PC-9 (cell line): ENCODE results near the gene ASPDH. TPM values are rescaled to one million over a fixed set of nuclear protein-coding genes. Genes with fewer than 3 reads are reported as not detected.

Source experiments
- BruUV-seq: library from RNA; stranded (reverse); fragments of 400-500 nt; replicated peaks from 2 replicates; lab custom pipeline; 2021; lab: Mats Ljungman, UMichigan
- CTCF ChIA-PET: fragments of 300-600 bp; sonication (Branson Sonifier 250); formaldehyde crosslinking; loops from one replicate; lab custom pipeline; 2022; ENCODE audit warnings: antibody characterized with exemption; lab: Charles Lee
- POLR2A ChIA-PET: fragments of 300-600 bp; sonication (Branson Sonifier 250); formaldehyde crosslinking; loops from one replicate; lab custom pipeline; 2022; ENCODE audit warnings: antibody characterized with exemption; ENCODE audit not compliant: unreplicated experiment; lab: Charles Lee
- DNase-seq, 2 experiments: peaks; one replicate each; pipeline versions ENCODE4 v3.0.0 to v3.0.0-alpha.2; 2015 to 2022; ENCODE audit warnings: mixed read lengths in 1 of 2
- H2AFZ ChIP-seq: fragments of 200-600 bp; sonication (generic); 2 replicates; pipeline ENCODE4 v1.8.1; 2017; ENCODE audit warnings: antibody characterized with exemption
- H3F3A ChIP-seq: fragments of 200-600 bp; sonication (generic); 2 replicates; pipeline ENCODE4 v1.8.1; 2017; ENCODE audit warnings: antibody characterized with exemption, mild to moderate bottlenecking, low read depth; ENCODE audit not compliant: insufficient read depth
- H3K27ac ChIP-seq: fragments of 200-600 bp; sonication (generic); 2 replicates; pipeline ENCODE4 v1.6.1; 2016; ENCODE audit warnings: mixed run types
- H3K27me3 ChIP-seq: fragments of 200-600 bp; sonication (generic); 2 replicates; pipeline ENCODE4 v1.6.1; 2016; ENCODE audit warnings: low read depth, mixed run types; ENCODE audit not compliant: insufficient read depth
- H3K36me3 ChIP-seq: fragments of 200-600 bp; sonication (generic); 2 replicates; pipeline ENCODE4 v1.6.1; 2016; ENCODE audit warnings: low read depth, mixed run types
- H3K4me1 ChIP-seq: fragments of 200-600 bp; sonication (generic); replicated peaks from 2 replicates; pipeline ENCODE4 v1.6.1; 2016; ENCODE audit warnings: mixed run types; ENCODE audit not compliant: insufficient read depth
- H3K4me2 ChIP-seq: fragments of 200-600 bp; sonication (generic); 2 replicates; pipeline ENCODE4 v1.6.1; 2017; ENCODE audit warnings: mixed run types
- H3K4me3 ChIP-seq: fragments of 200-600 bp; sonication (generic); 2 replicates; pipeline ENCODE4 v1.6.1; 2016; ENCODE audit warnings: mixed run types
- H3K79me2 ChIP-seq: fragments of 200-600 bp; sonication (generic); 2 replicates; pipeline ENCODE4 v1.6.1; 2017; ENCODE audit warnings: low read depth, mixed run types
- H3K9me2 ChIP-seq: fragments of 200-600 bp; sonication (generic); 2 replicates; pipeline ENCODE4 v1.8.1; 2017; ENCODE audit warnings: mild to moderate bottlenecking; ENCODE audit not compliant: insufficient read depth
- H3K9me3 ChIP-seq: fragments of 200-600 bp; sonication (generic); 2 replicates; pipeline ENCODE4 v1.8.1; 2016; ENCODE audit warnings: low read depth; ENCODE audit not compliant: insufficient read depth
- H4K20me1 ChIP-seq: fragments of 200-600 bp; sonication (generic); 2 replicates; pipeline ENCODE4 v1.8.1; 2017; ENCODE audit not compliant: insufficient read depth
- CTCF ChIP-seq: fragments of 200-600 bp; sonication (generic); conservative IDR thresholded peaks from 2 replicates; pipeline ENCODE4 v1.6.1; 2017; ENCODE audit warnings: mixed run types, antibody characterized with exemption, mild to moderate bottlenecking, moderate library complexity
- EZH2 ChIP-seq: fragments of 200-600 bp; sonication (generic); IDR thresholded peaks from 2 replicates; pipeline ENCODE4 v1.8.0; 2017; ENCODE audit warnings: antibody characterized with exemption, low read depth
- intact Hi-C: fragments of 100-400 bp; cut with micrococcal nuclease; formaldehyde crosslinking; loops from one replicate; pipeline ENCODE4 v1.10.0; 2022; ENCODE audit not compliant: unreplicated experiment
- total RNA-seq: library from RNA; stranded (reverse); gene quantifications from 2 replicates; pipeline ENCODE4 v1.2.3, GENCODE V29; 2021

Gene ASPDH
- total RNA-seq, 1 experiment from 2014 or later = not detected

- H3K9me3 ChIP-seq = no peaks in the 10 kb centered on the region
- TF ChIP-seq CTCF = no peak
- TF ChIP-seq EZH2 = no peak
- no peak overlapping the region for H3K27ac ChIP-seq
- no peaks in the 10 kb centered on the region for H3K4me1 ChIP-seq
- CTCF ChIA-PET = no interaction called here
- intact Hi-C loops = no loop called here
- BruUV-seq = no TSS peak
- H3K79me2 ChIP-seq = no peaks in the 10 kb centered on the region
- no peaks in the 10 kb centered on the region for H3K27me3 ChIP-seq
- H2AFZ ChIP-seq = no peak overlapping the region
- H4K20me1 ChIP-seq = no peaks in the 10 kb centered on the region
- POLR2A ChIA-PET = no interaction called here
- H3F3A ChIP-seq = no peaks in the 10 kb centered on the region
- H3K4me3 ChIP-seq = no peak overlapping the region
- no peaks in the 10 kb centered on the region for H3K9me2 ChIP-seq
- no peak for DNase-seq
- no peaks in the 10 kb centered on the region for H3K36me3 ChIP-seq
- H3K4me2 ChIP-seq = no peak overlapping the region
These were observed 11.9 kb downstream of the ASPDH start for GRCh38 chr19:50501568-50502475.

GRCh38 chr19:50501186-50501567, 12.5 kb downstream of the ASPDH start:
- intact Hi-C loops = no loop called here
- no peaks in the 10 kb centered on the region for H3K9me2 ChIP-seq
- no peaks in the 10 kb centered on the region for H3K9me3 ChIP-seq
- no peak overlapping the region for H3K4me2 ChIP-seq
- no peak overlapping the region for H3K4me3 ChIP-seq
- ChIA-PET POLR2A (no interaction called here), CTCF (no interaction called here)
- no peak for TF ChIP-seq CTCF
- no peak for TF ChIP-seq EZH2
- no peak overlapping the region for H2AFZ ChIP-seq
- no TSS peak for BruUV-seq
- no peaks in the 10 kb centered on the region for H3K4me1 ChIP-seq
- H4K20me1 ChIP-seq = no peaks in the 10 kb centered on the region
- H3F3A ChIP-seq = no peaks in the 10 kb centered on the region
- no peak for DNase-seq
- no peaks in the 10 kb centered on the region for H3K79me2 ChIP-seq
- H3K27me3 ChIP-seq = no peaks in the 10 kb centered on the region
- no peaks in the 10 kb centered on the region for H3K36me3 ChIP-seq
- H3K27ac ChIP-seq = no peak overlapping the region

- Histone ChIP-seq H3K4me1 (no peaks in the 10 kb centered on the region), H3K27ac (no peak overlapping the region), H3K9me3 (no peaks in the 10 kb centered on the region), H3K4me3 (no peak overlapping the region), H3K9me2 (no peaks in the 10 kb centered on the region), H3F3A (no peaks in the 10 kb centered on the region), H3K36me3 (no peaks in the 10 kb centered on the region), H3K79me2 (no peaks in the 10 kb centered on the region), H3K27me3 (no peaks in the 10 kb centered on the region), H4K20me1 (no peaks in the 10 kb centered on the region), H2AFZ (no peak overlapping the region), H3K4me2 (no peak overlapping the region)
- ChIA-PET CTCF (no interaction called here), POLR2A (no interaction called here)
- intact Hi-C loops = no loop called here
- DNase-seq = no peak
- no peak for TF ChIP-seq EZH2
- TF ChIP-seq CTCF = no peak
- no TSS peak for BruUV-seq
These were observed 13.0 kb downstream of the ASPDH start for GRCh38 chr19:50500753-50501151.
